Posterior vena cava (tissue), 2 donors: ENCODE measurements around the gene PNLIPRP2. TPM values are rescaled to one million over a fixed set of nuclear protein-coding genes. Genes with fewer than 3 reads are reported as not detected.
A peak's percentile ranks its signal among the peaks of the same experiment; 100 is the strongest.

ENCODE experiments used
- DNase-seq: peaks from one replicate; pipeline ENCODE4 v3.0.0-alpha.2; 2020; ENCODE audit warnings: low spot score
- intact Hi-C, 2 donors: fragments of 100-400 bp; cut with DNase I; formaldehyde crosslinking; loops; one replicate each; pipeline versions ENCODE4 v1.14.1 to v1.14.2; 2022 to 2023
- total RNA-seq, 2 donors: library from RNA; stranded (reverse); fragmentation: NEBNext Ultra II Directional; extraction: Animal tissue kit (Norgen Biotek cat#: 25700); gene quantifications; one replicate each; pipeline ENCODE4 v1.2.1, GENCODE V29; 2021
- donor health status: DM: yes; HTN: yes; CAD: no.
- donor health status: DM: yes; HTN: yes; CAD: no.

PNLIPRP2 gene
- total RNA-seq, 2 donors from 2014 or later = 1.3 TPM; not detected in 1

DNA sequence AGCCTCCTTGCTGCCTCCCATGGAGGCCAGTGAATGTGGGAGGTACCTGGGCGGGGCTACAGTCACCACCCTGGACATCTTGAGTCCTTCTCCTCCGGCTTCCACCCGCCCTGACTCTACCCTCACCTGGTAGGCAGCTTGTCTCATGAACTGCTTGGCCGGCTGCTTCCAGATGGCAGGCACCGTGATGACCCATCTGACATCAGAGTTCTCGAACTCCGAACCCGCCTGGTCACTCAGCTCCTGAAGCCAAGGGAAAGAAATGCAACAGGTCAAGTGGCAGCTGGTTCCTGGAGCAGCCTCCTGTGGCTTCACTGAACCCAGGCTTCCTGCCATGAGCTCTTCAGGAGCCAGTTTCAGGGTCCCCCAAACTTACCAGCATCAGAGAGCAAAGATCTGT is 71.5 kb downstream of the PNLIPRP2 start:
- intact Hi-C loops = loop anchor here in 1 of 2 donors (10.0 kb wide), 1 partner anchor 53 kb away; the partner anchor contains the start of gene HSPA12A
- DNase-seq = peak; percentile 57

DNA sequence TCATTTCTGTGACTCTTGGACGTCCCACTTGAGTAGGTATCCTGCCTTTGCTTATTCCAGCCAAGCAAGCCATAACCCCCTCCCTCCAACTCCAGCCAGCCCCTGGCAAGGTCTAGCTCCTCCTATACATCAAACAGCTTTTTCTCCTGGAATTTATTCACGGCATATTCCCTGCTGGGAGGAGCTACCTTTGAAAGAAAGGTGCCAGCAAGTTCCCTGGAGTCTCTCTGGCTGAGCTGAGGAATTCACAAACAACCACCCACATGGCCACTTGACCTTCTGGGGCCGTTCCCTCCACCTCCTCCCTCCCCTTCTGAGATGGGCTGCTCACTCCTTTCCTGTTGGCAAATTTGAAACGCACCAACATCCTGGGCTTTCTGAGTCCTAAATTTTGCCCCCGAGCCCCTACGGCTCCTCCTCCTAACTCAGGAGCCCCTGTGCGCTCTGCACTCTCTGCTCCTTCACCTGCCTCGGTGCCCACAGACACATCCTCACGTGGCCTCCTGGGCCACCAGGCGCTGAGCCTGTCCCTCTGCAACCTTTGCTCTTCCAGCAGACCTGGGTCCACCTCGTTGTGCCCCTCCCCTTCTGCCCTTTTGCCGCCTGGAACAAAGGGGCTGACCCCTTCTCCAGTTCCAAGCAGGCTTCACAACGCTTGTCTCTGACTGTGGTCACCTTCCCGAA is 73.6 kb downstream of the PNLIPRP2 start:
- intact Hi-C loops = loop anchor here in 1 of 2 donors (10.0 kb wide), 1 partner anchor 50 kb away; the partner anchor contains the start of gene HSPA12A
- DNase-seq = peak; percentile 41

Other genes with a start within 250 kb of the PNLIPRP2 start
- not detected for gene PNLIPRP3, start 193.1 kb upstream of the PNLIPRP2 start, total RNA-seq
- gene PNLIP, start 75.0 kb upstream of the PNLIPRP2 start, total RNA-seq = 1 to 10 TPM in 1 of 2 donors, not detected in 1; 4.8 TPM
- gene PNLIPRP1, start 30.0 kb upstream of the PNLIPRP2 start, total RNA-seq = 1 to 10 TPM in 1 of 2 donors, not detected in 1; 1.1 TPM
- 10 to 100 TPM; 20.5 to 20.8 TPM for gene HSPA12A, start 121.6 kb downstream of the PNLIPRP2 start, total RNA-seq
- under 1 TPM in 1 of 2 donors, not detected in 1; 0.32 TPM for gene ENO4, start 228.5 kb downstream of the PNLIPRP2 start, total RNA-seq